DOHH2 (cell line): ENCODE measurements around the gene CNTNAP2.

ENCODE experiments used
- CTCF ChIP-seq: fragments of 200-600 bp; sonication (generic); IDR thresholded peaks from one replicate; pipeline ENCODE4 v1.5.1; 2014; ENCODE audit warnings: antibody characterized with exemption, mild to moderate bottlenecking, low read depth, low read length; ENCODE audit not compliant: poor library complexity, severe bottlenecking
- EZH2phosphoT487 ChIP-seq: fragments of 200-600 bp; sonication (generic); IDR thresholded peaks from 2 replicates; pipeline ENCODE4 v1.6.1; 2017; ENCODE audit warnings: borderline replicate concordance, mild to moderate bottlenecking, antibody characterized with exemption, low read length, moderate library complexity, mixed read lengths

- TF ChIP-seq CTCF (no peak), EZH2phosphoT487 (no peak)
Observed at GRCh38 chr7:148222721-148223120, 2106.1 kb downstream of the CNTNAP2 start.
